GM19035 (cell line): ENCODE data around the gene TAAR1.
"Not testable (repeated sequence)": the region's sequence is repeated elsewhere in the genome, so short reads cannot be mapped to it uniquely, and the experiment has no call there.

ENCODE experiments used
- ATAC-seq: cut with Tn5 transposase; IDR thresholded peaks from one replicate; pipeline ENCODE4 v1.9.1; 2021; ENCODE audit not compliant: unreplicated experiment

TAAR1 gene

DNA sequence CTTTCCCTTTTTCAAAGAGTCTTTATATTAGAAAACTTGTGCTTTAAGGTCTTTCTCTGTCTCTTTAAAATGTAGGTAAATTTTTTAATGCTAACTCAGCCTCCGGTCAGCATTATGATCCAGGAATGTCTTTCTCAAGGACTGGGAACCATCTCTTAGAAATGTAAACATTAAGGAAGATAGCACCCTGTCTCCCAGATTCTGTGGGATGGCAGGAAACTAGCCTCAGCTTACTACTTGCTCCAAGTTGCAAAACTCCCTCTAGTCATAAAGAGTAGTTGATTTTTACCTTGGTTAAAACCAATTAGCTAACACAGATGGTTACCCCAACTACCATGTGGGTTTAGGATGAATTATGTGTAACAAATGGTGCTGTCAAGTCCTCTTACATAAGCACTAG is 4.7 kb upstream of the TAAR1 start:
- ATAC-seq, result no peak

DNA sequence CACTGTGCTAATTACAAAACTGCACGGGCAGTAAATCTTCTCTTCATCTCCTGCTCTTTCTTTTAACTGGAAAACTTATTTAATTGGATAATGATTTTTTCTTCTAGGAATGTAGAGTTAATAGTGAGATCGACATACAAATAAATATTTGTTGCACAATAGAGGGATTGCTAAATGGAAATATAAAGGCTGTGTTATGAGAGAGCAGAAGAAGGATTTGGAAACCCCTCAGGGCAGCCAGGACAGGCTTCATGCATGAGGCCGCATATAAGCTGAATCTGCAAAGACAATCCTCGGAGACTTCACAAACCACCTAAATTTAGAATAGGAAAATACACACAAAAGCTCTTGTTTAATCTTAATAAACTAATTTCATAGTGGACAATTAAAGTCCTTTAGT is 2.9 kb upstream of the TAAR1 start:
- no peak for ATAC-seq

DNA sequence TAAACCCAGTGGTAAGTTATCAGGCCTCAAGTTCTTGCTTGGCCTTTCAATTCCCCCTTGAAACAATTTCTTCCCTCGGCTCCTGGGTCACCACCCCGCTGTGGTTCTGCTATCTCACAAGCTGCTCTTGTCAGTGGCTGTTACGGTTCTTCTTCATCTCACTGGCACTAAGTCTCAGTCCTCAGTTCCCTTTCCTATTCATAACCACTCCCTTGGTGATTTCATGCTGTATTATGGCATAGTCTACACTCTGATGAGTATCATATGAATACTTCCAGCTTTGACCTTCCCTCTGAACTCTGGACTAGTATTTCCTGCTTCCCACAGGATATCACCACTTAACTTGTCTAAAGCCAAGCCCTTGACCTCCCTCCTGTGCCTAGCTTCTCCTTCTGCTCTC is 7.9 kb downstream of the TAAR1 start:
- no peak for ATAC-seq

DNA sequence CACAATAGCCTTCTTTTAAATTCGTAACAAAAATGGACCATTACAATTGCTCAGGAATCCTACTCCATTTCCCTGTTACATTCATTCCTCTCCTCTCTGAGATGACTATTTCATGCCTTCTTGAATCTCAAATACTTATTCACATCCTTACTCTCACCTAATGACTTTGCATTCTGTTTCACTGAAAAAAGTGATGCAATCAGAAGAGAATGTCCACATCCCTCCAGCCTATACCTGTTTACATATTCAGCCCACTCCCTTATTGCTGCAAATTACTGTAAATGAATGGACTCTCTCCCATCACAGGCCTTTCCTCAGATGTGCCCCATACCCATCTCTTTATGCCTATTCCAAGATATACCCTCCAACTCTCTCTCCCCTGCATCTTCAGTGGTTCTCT is 8.6 kb downstream of the TAAR1 start:
- ATAC-seq, result no peak

DNA sequence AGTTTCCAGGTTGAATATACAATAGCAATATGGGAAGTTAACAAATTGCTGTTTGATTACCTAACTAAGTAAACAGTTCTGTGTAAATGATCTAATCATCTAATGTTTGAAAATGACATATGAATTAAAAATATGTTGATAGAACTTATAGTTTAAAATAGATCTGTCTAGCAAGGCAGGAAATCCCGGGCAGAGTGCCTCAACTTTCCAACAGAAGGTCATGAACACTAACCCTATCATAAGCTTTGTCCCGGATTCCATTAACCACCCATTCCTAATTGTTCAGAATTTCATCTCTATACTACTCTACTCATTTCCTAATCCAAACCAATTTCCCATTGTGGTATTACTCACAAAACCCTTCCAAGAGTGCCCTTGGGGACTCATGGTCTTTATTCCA is 10.2 kb downstream of the TAAR1 start:
- ATAC-seq, result no peak

- peak; percentile 79 for ATAC-seq
Measured at GRCh38 chr6:132648356-132648755, 10.6 kb downstream of the TAAR1 start.

GRCh38 chr6:132643547-132643946 is 15.4 kb downstream of the TAAR1 start:
- ATAC-seq, result no peak

DNA sequence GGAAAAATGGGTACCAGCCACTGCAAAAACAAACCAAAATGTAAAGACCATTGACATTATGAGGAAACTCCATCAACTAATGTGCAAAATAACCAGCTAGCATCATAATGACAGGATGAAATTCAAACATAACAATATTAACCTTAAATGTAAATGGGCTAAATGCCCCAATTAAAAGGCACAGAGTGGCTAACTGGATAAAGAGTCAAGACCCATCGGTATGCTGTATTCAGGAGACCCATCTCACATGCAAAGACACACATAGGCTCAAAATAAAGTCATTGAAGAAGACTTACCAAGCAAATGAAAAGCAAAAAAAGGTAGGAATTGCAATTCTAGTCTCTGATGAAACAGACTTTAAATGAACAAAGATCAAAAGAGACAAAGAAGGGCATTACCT is 21.8 kb downstream of the TAAR1 start:
- ATAC-seq, result not testable (repeated sequence)

DNA sequence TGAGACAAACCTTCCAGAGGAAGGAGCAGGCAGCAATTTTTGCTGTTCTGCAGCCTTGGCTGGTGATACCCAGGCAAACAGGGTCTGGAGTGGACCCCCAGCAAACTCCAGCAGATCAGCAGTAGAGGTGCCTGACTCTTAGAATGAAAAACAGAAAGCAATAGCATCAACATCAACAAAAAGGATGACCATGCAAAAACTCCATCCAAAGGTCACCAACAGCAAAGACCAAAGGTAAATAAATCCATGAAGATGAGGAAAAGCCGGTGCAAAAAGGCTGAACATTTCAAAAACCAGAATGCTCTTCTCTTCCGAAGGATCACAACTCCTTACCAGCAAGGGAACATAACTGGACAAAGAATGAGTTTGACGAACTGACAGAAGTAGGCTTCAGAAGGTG is 23.1 kb downstream of the TAAR1 start:
- ATAC-seq, result not testable (repeated sequence)

- ATAC-seq, result not testable (repeated sequence)
Measured at GRCh38 chr6:132635288-132635687, 23.7 kb downstream of the TAAR1 start.

DNA sequence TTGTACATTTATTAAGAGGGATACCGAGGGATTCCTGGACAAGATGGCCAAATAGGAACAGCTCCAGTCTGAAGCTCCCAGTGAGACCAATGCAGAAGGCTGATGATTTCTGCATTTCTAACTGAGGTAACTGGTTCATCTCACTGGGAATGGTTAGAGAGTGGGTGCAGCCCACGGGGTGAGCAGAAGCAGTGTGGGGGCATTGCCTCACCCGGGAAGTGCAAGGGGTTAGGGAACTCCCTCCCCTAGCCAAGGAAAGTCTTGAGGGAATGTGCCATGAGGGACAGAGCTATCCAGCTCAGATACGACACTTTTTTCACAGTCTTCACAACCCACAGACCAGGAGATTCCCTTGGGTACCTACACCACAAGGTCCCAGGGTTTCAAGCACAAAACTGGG is 24.2 kb downstream of the TAAR1 start:
- no peak for ATAC-seq

DNA sequence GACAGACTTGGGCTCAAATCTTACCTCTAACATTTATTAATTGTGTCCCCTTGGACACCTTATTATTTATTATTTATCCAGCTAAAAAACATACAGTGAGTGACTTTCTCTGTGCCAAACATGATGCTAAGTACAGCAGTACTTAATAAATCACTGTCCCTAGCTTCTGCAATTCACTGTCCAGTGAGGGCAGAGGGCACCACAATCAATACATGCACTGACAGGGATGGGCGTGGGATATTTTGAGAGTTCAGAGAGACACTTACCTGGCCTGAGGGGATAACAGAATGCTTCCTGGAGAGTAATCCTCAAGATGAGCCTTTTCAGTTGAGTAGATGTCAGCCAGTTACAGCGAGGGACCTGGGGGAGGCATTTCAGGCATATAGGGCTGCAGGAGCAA is 25.6 kb downstream of the TAAR1 start:
- ATAC-seq, result no peak

GRCh38 chr6:132624175-132624574 is 34.8 kb downstream of the TAAR1 start, which contains the start of gene TAAR2:
Gene TAAR2, minus strand, starts transcription at chr6:132624275. Its CDS starts 0 bp downstream, at chr6:132624275.
- ATAC-seq, result no peak

GRCh38 chr6:132623106-132623845 is 35.7 kb downstream of the TAAR1 start:
- no peak for ATAC-seq

DNA sequence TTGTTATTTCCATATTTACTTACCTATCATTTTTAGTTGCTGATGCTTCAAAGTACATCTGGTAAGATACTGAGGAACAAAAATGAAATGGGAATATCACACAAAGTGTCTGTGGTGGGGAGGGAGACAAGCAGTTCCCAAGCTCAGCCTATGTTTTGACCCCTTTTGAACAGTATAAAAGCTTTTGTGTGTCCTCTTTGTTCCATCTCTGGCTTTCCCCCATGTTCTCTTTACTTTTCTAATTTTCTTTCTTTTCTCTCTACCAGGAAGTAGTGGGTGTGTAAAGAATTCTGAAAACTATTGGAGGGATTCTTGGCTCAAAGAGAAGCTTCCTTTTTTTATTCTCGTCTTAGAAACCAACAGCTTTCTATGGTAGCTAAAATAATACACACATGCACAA is 42.3 kb downstream of the TAAR1 start:
- ATAC-seq, result no peak

DNA sequence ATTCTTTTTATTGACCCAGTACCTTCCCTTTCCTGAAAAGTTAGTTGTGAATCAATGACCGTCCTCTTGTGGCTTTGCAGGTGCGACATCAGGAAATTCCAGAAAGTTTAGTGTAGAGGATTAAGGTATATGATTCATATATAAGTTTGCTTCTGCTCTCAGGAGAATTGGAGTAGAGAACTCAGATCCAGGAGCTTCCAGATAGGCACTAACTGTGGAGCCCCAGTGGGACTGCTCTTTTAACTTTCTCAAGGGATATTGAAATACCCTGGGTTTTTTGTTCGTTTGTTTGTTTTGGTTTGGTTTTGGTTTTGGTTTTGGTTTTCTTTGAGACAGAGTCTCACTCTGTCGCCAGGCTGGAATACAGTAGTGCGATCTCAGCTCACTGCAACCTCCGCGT is 44.4 kb downstream of the TAAR1 start:
- peak; percentile 74 for ATAC-seq

DNA sequence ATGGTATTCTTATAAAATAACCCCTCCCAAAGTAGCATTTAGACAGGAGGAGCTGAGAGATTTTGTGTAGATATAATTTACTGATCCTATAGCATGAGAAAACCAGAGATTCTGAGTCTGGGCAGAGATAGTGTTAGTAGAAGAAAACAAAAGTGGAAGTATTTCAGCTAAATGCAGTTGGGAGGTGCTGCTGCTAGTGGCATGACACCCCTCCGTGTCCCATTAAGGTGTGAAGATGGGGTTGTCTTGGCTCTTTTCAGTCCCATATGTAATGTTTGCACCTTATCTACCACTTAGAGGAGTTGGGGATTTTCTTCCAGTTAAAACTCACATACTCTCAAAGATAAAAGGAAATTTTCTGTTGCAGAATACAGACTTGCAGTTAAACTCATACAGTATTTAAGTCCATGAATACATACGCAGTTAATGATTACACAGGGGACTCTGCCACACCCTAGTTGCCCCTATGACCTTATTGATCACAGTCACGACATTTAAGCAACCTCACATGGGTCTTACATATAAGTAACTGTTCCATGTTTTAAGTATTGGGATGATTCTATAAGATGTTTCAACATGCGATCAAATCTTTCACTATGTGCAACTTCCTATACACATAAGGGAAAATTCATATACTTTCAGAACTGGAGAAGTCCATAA is 46.4 kb downstream of the TAAR1 start:
- no peak for ATAC-seq

DNA sequence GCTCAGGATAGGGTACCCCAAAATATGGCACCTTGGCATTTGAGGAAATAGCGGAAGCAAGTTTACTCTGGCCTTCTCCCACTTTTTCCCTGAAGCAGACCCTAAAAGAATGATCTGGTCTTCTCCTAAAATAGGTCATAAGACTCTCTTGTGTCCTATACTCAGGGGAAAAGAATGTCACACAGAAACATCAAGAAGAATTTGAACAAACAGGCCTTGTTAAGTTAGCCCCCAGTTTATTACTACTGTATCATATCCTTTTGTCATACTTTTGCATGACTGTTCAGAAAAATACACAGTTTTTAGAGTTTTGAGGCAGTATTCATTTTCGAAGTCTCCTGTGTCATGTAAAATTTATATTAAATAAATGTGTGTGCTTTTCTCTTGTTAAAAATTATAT is 47.4 kb downstream of the TAAR1 start:
- no peak for ATAC-seq

- no peak for ATAC-seq
Measured at GRCh38 chr6:132607544-132608233, 51.3 kb downstream of the TAAR1 start.

- no peak for ATAC-seq
Measured at GRCh38 chr6:132604635-132605152, 54.3 kb downstream of the TAAR1 start.

- ATAC-seq, result not testable (repeated sequence)
Measured at GRCh38 chr6:132600900-132601299, 58.1 kb downstream of the TAAR1 start.

- peak; percentile 90 for ATAC-seq
Measured at GRCh38 chr6:132598473-132598872, 60.5 kb downstream of the TAAR1 start.
